NK-92 (cell line): Measurements from ENCODE around the gene IBA57.
A peak's percentile ranks its signal among the peaks of the same experiment; 100 is the strongest.
"Not testable (repeated sequence)": the region's sequence is repeated elsewhere in the genome, so short reads cannot be mapped to it uniquely, and the experiment has no call there.

Source experiments
- DNase-seq: peaks from one replicate; lab custom pipeline; 2025; ENCODE audit not compliant: unreplicated experiment; lab: John Stamatoyannopoulos, UW

Gene IBA57

GRCh38 chr1:228210712-228211530 lies 45.3 kb downstream of the IBA57 start:
- DNase-seq = no peak

- DNase-seq = no peak
Observed at GRCh38 chr1:228211531-228212414, 46.2 kb downstream of the IBA57 start.

DNA sequence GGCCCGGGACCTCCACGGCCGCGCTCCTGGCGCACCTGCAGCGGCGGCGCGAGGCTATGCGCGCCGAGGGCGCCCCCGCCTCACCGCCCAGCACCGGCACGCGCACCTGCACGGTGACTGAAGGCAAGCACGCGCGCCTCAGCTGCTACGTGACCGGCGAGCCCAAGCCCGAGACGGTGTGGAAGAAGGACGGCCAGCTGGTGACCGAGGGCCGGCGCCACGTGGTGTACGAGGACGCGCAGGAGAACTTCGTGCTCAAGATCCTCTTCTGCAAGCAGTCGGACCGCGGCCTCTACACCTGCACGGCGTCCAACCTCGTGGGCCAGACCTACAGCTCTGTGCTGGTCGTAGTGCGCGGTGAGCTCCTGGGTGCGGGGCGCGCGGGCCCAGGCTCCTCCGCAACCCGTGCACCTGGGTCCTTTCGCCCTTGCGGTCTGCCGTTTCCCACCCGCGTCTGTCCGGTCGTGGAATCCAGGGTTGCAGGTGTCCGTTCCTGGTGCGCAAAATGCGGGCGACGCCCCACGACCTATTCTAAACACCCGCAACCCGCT lies 46.9 kb downstream of the IBA57 start:
- no peak for DNase-seq

GRCh38 chr1:228212966-228213844 lies 47.6 kb downstream of the IBA57 start:
- peak; percentile 54 for DNase-seq

GRCh38 chr1:228213917-228214808 lies 48.6 kb downstream of the IBA57 start:
- no peak for DNase-seq

DNA sequence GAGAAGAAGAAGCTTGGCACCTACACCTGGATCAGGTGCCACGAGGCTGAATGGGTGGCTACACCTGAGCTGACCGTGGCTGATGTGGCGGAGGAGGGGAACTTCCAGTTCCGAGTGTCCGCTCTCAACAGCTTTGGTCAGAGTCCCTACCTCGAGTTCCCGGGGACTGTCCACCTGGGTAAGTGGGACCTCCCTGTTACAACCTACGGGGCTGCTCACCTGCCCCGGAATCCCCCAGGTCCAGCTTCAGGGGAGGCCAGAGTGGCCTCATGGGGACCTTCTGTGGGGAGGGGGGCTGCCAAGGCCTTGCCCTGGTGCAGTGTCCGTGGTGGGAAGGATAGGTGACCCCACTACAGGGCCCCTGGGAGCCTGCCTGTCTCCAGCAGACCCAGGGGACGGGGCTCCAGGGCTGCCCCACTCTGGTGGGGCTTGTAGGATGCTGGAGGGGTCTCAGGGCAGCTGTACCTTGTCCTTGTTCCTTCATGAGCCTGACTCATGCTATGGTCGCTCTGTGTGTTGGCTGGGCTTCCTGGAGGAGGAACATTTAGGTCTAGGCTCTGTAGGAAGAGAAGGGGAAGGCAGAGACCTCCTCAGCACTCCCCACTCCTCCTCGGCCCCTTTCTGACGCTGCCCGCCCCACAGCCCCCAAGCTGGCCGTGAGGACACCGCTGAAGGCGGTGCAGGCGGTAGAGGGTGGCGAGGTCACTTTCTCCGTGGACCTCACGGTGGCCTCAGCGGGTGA lies 49.5 kb downstream of the IBA57 start:
- no peak for DNase-seq

DNA sequence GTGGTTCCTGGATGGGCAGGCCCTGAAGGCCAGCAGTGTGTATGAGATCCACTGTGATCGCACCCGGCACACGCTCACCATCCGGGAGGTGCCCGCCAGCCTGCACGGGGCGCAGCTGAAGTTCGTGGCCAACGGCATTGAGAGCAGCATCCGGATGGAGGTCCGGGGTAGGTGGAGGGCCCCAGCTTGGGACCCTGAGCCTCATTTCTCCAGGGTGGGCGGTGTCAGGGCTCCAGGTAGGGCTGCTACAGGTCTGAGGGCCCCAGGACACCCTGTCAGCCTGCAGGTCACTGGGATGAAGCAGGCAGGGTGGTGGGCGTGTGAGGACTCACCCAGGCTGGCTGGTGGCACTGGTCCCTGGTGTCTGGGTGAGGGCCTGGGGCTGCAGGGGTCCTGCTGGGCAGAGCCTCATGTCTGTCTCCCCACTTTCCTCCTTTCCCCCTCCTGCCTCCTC lies 50.1 kb downstream of the IBA57 start:
- no peak for DNase-seq

DNA sequence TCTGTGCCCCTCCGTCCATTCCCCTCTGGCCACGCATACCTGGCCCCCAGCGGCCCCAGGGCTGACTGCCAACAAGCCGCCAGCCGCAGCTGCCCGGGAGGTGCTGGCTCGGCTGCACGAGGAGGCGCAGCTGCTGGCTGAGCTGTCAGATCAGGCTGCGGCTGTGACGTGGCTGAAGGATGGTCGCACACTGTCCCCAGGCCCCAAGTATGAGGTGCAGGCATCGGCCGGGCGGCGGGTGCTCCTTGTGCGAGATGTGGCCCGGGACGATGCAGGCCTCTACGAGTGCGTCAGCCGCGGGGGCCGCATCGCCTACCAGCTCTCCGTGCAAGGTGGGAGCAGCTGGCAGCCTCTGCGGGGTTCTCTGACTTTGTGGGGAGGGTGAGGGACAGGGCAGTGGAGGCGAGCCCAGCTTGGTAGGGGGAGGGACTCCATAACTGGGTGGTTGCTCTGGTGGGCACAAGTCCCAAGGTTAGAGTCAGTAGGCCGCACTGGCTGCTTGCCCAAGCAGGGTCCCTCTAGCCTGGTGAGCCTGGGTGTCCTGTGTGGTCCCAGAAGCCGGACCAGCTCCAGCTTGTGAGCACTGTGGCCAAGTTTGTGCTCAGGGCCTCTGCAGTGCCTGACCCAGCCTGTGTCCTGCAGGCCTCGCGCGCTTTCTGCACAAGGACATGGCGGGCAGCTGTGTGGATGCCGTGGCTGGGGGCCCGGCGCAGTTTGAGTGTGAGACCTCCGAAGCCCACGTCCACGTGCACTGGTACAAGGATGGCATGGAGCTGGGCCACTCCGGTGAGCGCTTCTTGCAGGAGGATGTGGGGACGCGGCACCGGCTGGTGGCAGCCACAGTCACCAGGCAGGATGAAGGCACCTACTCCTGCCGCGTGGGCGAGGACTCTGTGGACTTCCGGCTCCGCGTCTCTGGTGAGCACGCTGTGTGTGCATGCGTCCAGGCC lies 51.0 kb downstream of the IBA57 start:
- no peak for DNase-seq

- no peak for DNase-seq
Observed at GRCh38 chr1:228217551-228218344, 52.1 kb downstream of the IBA57 start.

- DNase-seq = no peak
Observed at GRCh38 chr1:228218513-228219244, 53.1 kb downstream of the IBA57 start.

DNA sequence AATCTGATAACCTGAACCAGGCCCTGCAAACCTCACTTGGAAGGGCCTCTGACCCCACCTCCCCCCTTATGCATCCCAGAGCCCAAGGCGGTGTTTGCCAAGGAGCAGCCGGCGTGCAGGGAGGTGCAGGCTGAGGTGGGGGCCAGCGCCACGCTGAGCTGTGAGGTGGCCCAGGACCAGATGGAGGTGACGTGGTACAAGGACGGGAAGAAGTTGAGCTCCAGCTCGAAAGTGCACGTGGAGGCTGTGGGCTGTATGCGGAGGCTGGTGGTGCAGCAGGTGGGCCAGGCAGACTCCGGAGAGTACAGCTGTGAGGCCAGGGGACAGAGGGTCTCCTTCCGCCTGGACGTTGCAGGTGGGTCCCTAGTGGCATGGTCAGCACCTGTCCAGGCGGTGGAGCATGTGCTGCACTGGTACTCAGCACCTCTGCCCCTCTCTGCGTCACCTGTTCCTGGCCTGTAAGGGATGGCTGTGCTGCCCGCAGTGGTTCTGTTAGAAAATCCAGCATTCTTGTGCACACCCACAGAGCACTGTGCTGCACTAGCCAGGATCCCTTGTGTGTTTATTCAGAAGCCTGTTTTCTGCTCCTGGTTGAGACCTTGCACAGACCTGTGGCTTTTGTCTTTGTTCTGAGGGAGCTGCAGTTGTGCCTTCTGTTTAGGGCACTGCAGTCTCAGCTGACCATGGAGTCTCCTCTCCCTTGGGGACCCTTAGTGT lies 53.8 kb downstream of the IBA57 start:
- DNase-seq = no peak

GRCh38 chr1:228219962-228220780 lies 54.6 kb downstream of the IBA57 start:
- no peak for DNase-seq

- DNase-seq = not testable (repeated sequence)
Observed at GRCh38 chr1:228221097-228221496, 55.5 kb downstream of the IBA57 start.

- DNase-seq = no peak
Observed at GRCh38 chr1:228222548-228222947, 56.9 kb downstream of the IBA57 start.
